HG03095 (cell line): ENCODE data around the gene AP5Z1.

Source experiments
- ATAC-seq: cut with Tn5 transposase; IDR thresholded peaks from one replicate; pipeline ENCODE4 v1.9.1; 2021; ENCODE audit warnings: moderate library complexity; ENCODE audit not compliant: unreplicated experiment

The AP5Z1 gene

GRCh38 chr7:4745971-4746919, 29.2 kb upstream of the AP5Z1 start:
- no peak for ATAC-seq

- no peak for ATAC-seq
Measured at GRCh38 chr7:4747013-4747412, 28.4 kb upstream of the AP5Z1 start.

DNA sequence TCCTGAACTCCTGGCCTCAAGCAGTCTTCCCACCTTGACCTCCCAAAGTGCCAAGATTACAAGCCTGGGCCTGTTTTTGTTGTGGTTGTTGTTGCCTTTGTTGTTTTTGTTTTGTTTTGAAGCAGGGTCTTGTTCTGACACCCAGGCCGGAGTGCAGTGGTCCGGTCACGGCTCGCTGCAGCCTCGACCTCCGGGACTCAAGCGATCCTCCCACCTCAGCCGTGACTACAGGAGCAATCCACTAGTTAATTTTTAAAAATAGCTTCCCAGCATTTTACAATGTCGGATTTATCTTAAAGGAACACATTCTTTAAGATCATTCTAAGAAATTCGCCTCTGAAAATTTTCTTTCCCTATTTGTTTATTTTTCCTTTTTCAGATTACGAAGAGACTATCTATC, 27.7 kb upstream of the AP5Z1 start:
- ATAC-seq = no peak

DNA sequence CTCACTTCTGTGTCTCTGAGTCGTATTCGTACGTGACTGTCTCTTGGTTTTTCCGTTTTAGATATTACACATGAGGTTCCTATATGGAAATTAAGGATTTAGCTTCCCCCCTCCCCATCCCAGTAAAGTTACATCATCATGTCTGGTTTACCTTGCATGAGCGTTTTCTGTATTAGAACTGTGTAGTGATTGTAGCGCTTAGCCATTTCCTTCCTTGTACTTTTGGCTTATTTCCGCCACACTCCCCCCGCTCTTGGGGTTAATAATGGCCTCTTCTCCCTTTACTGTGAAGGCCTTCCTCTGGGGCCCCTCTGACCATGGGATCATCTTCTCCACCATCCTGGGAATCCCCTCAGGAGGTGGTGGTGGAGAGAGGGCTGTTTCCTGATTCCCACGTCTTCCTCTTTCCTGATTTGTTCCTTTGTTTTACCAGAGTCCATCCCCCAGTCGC, 27.2 kb upstream of the AP5Z1 start:
- no peak for ATAC-seq

DNA sequence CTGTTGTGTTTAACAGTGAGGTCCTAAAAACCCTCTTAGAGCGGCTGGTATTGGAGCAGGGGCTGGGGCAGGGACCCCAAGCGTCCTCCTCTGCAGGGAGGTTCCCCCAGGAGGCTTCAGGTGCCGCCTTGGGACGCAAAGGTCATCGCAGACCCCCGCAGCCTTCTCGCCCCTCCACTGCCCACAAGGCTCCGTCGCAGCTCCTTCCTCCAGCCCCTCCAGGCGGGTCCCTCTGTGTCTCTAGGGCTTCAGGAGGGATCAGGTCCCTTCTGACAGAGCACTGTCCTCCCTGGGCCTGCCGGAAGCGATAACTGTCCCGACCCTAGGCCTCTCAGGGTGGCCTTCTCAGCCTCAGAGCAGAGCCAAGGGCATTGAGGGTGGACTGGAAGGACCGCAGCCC, 26.1 kb upstream of the AP5Z1 start:
- no peak for ATAC-seq

DNA sequence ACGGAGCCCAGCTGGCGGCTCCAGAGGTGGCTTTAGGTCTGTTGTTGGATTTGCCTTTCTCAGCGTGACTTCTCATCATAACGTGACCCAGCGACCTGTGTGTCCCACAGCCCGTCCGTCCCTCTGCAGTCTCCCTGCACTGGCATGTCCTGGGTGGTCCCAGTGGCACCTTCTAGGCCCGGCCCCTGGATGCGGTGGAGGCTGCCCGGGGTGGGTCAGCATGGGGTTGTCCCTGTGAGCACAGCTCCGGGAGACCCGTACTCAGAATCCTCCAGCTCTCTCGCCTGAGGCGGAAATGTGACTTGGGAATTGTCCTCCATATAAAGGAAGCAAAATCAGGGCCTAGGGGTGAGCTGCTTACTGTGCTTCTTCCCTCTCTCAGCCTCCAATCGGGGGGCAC, 25.6 kb upstream of the AP5Z1 start:
- ATAC-seq = no peak

- ATAC-seq = no peak
Measured at GRCh38 chr7:4751398-4751947, 23.9 kb upstream of the AP5Z1 start.

- ATAC-seq = peak; percentile 50
Measured at GRCh38 chr7:4753598-4754432, 21.6 kb upstream of the AP5Z1 start.

DNA sequence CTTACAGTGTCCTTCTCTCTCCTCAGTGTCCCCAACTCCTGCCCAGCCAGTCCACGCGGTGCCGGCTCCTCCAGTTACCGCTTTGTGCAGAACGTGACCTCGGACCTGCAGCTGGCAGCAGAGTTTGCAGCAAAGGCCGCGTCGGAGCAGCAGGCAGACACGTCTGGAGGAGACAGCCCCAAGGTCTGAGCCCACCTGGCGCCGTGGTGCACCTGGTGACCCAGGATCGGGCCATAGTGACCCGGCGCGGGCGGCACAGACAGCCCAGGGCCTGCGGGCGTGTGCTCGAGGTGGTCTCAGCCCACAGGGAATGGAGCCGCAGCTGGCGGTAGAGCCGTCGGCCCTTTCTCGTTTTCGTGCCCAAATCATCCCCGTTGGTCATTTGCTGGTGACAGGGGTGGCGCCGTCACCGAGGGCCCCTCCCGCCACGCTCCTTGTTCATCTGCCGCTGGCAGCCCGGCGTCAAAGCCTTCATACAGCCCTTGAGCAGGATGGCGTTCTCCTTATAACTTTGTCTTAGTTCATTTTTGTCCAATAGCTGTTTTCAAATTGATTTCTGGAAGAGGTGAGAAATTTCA, 20.9 kb upstream of the AP5Z1 start:
- ATAC-seq = no peak

GRCh38 chr7:4755045-4755444, 20.4 kb upstream of the AP5Z1 start:
- ATAC-seq = no peak

- no peak for ATAC-seq
Measured at GRCh38 chr7:4758111-4758510, 17.3 kb upstream of the AP5Z1 start.

- no peak for ATAC-seq
Measured at GRCh38 chr7:4758791-4759190, 16.6 kb upstream of the AP5Z1 start.

DNA sequence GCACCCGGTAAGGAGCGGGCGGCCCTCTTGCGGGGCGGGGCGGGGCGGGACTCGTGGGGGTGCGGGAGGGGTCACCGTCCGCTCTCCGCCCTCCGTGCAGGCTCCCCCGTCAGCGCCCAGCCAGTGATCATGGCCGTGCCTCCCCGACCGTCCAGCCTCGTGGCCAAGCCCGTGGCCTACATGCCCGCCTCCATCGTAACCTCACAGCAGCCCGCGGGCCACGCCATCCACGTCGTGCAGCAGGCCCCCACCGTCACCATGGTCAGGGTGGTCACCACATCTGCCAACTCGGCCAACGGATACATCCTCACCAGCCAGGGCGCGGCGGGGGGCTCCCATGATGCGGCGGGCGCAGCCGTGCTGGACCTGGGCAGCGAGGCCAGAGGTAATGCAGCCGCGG, 16.2 kb upstream of the AP5Z1 start:
- no peak for ATAC-seq

GRCh38 chr7:4760952-4761351, 14.5 kb upstream of the AP5Z1 start:
- no peak for ATAC-seq

- ATAC-seq = no peak
Measured at GRCh38 chr7:4762121-4763055, 13.0 kb upstream of the AP5Z1 start.

DNA sequence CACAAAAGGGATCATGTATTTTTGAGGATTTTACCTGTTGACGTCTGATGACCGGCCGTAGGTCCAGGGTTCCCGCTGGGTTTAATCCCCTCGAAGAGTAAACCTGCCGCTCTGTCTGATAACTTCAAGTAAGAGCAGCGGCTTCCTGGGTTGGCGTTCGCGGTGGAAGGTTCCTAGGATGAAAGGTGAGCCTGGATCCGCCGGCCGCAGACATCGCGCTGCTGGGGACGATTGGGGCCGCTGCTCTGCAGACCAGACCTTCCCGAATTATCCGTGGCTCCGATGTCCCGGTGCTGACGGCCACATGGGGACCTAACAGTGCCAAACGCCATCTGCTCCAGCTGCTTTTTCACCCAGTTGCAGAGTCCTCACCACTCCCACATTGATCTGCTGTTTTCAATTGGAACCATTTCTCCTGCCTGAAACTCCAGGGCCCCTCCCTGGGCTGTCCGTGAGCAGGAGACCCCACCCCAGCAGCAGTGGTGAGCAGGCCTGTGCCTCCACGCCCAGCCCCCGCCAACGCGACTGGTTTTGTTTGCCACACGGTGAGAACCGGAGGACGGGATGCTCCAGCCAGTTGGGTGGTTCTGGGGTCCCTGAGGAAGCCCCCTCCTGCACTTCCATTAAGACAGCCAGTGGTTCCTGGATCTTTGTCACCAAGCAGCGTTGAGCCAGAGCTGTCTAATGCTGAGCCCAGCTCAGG, 12.2 kb upstream of the AP5Z1 start:
- ATAC-seq = no peak

GRCh38 chr7:4763794-4764185, 11.6 kb upstream of the AP5Z1 start:
- no peak for ATAC-seq

DNA sequence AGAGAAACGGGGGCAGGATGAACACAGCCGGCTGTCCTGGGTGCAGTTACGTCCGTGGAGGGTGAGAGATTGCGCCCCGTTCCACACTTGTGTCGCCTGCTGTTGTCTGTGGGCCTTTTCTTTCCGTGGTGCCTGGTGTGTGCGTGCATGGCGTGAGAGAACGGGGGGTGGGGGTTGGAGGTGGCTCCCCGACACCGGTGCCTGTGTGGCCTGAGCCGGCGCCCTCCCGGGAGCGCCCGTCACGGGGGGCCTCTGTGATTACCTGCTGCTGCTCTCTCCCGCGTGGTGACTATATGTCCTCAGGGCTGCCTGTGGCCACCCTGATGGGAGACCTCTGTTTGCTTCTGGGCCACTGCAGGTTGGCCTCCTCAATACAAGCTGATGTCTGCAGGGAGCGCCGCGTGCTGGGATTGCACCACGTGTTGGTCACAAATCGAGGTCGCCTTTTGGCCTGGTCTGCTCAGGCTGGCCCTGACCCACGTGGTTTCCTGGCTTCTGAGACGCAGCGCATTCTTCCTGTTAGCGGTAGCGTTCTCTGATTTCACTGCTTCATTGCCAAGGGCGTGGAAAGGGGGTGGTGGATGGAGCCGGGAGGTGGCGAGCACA, 10.9 kb upstream of the AP5Z1 start:
- ATAC-seq = no peak
